A549 (cell line): ENCODE results near the gene PLEKHH3. TPM values are rescaled to one million over a fixed set of nuclear protein-coding genes. Genes with fewer than 3 reads are reported as not detected.

ENCODE experiments used
- ATAC-seq, 2 experiments: fragments of 200-7000 bp in 1 of 2; fragments of >200 bp in 1 of 2; cut with Nextera tagmentation in 1 of 2; cut with Tn5 transposase in 1 of 2; 3 replicates each; pipeline versions ENCODE4 v1.8.0 to v1.9.1; 2018 to 2020; ENCODE audit warnings: mild to moderate bottlenecking in 1 of 2, moderate library complexity in 1 of 2
- CTCF ChIA-PET: fragments of 300-600 bp; sonication (Branson Sonifier 250); formaldehyde crosslinking; extraction: SDS; loops from one replicate; lab custom pipeline; 2021; ENCODE audit warnings: antibody characterized with exemption, inconsistent platforms; lab: Yijun Ruan, JAX
- POLR2A ChIA-PET: fragments of 350-600 bp; formaldehyde crosslinking; extraction: SDS; loops from one replicate; lab custom pipeline; 2021; ENCODE audit warnings: antibody characterized with exemption, inconsistent platforms; lab: Yijun Ruan, JAX
- DNase-seq, 2 experiments: peaks; one replicate each; pipeline versions ENCODE4 v3.0.0 to v3.0.0-alpha.2; 2011 to 2016; ENCODE audit warnings: low read depth in 1 of 2, low spot score in 1 of 2
- FAIRE-seq: peaks from 2 replicates; lab custom pipeline; 2011; peaks lifted over from hg19 to GRCh38; lab: Jason Lieb, UNC
- H3K27ac ChIP-seq, 2 experiments: fragments of >200 bp; sonication (Bioruptor Twin); formaldehyde crosslinking; 3 replicates each; pipeline ENCODE4 v1.5.1; 2016 to 2017
- H3K4me1 ChIP-seq: fragments of >200 bp; sonication (Bioruptor Twin); formaldehyde crosslinking; 3 replicates; pipeline ENCODE4 v1.6.1; 2016
- H3K4me2 ChIP-seq: fragments of >200 bp; sonication (Bioruptor Twin); formaldehyde crosslinking; 3 replicates; pipeline ENCODE4 v1.6.1; 2016
- H3K4me3 ChIP-seq: fragments of >200 bp; sonication (Bioruptor Twin); formaldehyde crosslinking; 3 replicates; pipeline ENCODE4 v1.5.1; 2016
- H3K9me3 ChIP-seq: fragments of >200 bp; sonication (Bioruptor Twin); formaldehyde crosslinking; 3 replicates; pipeline ENCODE4 v1.6.1; 2016
- BHLHE40 ChIP-seq: IDR thresholded peaks from 2 replicates; pipeline ENCODE4 v1.6.1; 2012; ENCODE audit warnings: low read depth, low read length, inconsistent platforms
- CBX8 ChIP-seq: fragments of 200-600 bp; sonication (generic); IDR thresholded peaks from 2 replicates; pipeline ENCODE4 v1.6.1; 2016
- FOSB ChIP-seq: fragments of 250-450 bp; sonication (Bioruptor Pico); IDR thresholded peaks from 2 replicates; pipeline ENCODE4 v1.5.0; 2020; ENCODE audit warnings: mild to moderate bottlenecking, moderate library complexity
- FOXS1 ChIP-seq: fragments of 250-450 bp; sonication (Bioruptor Pico); IDR thresholded peaks from 2 replicates; pipeline ENCODE4 v1.5.0; 2020; ENCODE audit warnings: mild to moderate bottlenecking, moderate library complexity
- HDAC2 ChIP-seq: fragments of 200-600 bp; sonication (generic); IDR thresholded peaks from 2 replicates; pipeline ENCODE4 v1.6.1; 2016
- HOXB13 ChIP-seq: fragments of 250-450 bp; sonication (Bioruptor Pico); IDR thresholded peaks from 2 replicates; pipeline ENCODE4 v1.5.0; 2020; ENCODE audit warnings: low read depth, mild to moderate bottlenecking, moderate library complexity
- HOXB5 ChIP-seq: fragments of 250-450 bp; sonication (Bioruptor Pico); IDR thresholded peaks from 2 replicates; pipeline ENCODE4 v1.5.0; 2020; ENCODE audit warnings: mild to moderate bottlenecking, moderate library complexity
- KDM1A ChIP-seq: fragments of 200-600 bp; sonication (generic); IDR thresholded peaks from 2 replicates; pipeline ENCODE4 v1.6.1; 2016; ENCODE audit warnings: low read depth, mild to moderate bottlenecking
- KDM5A ChIP-seq: fragments of 200-600 bp; sonication (generic); IDR thresholded peaks from 2 replicates; pipeline ENCODE4 v1.6.1; 2016; ENCODE audit warnings: antibody characterized with exemption, mild to moderate bottlenecking
- NR3C1 ChIP-seq: fragments of >200 bp; sonication (Bioruptor Twin); formaldehyde crosslinking; IDR thresholded peaks from 3 replicates; pipeline ENCODE4 v1.6.1; 2017
- POLR2AphosphoS2 ChIP-seq: conservative IDR thresholded peaks from 2 replicates; pipeline ENCODE4 v1.6.1; 2012; ENCODE audit warnings: low read length, improper control_type of control experiment, inconsistent platforms
- RAD21 ChIP-seq, 2 experiments: fragments of >200 bp in 1 of 2; sonication (Bioruptor Twin) in 1 of 2; formaldehyde crosslinking in 1 of 2; IDR thresholded peaks in 1 of 2; conservative IDR thresholded peaks in 1 of 2; 2 replicates in 1 of 2; 3 replicates in 1 of 2; pipeline ENCODE4 v1.6.1; 2012 to 2018; ENCODE audit warnings: inconsistent platforms in 1 of 2
- TP53 ChIP-seq: fragments of 250-450 bp; sonication (Bioruptor Pico); IDR thresholded peaks from 2 replicates; pipeline ENCODE4 v1.5.0; 2021; ENCODE audit warnings: mild to moderate bottlenecking, moderate library complexity
- WGBS: methylation state at CpG from one replicate; pipeline ENCODE4 v1.1.6; 2017; ENCODE audit errors: missing lambda C conversion rate; 5-methylcytosine and 5-hydroxymethylcytosine counted together
- polyA plus RNA-seq, 4 experiments: library from polyadenylated mRNA; depleted of rRNA in 3 of 4; stranded (reverse); fragments of >200 nt; fragmentation: RNase III in 1 of 4; extraction: RNeasy Plus Mini Kit Qiagen cat#74134 plus additional on column Dnase treatment in 1 of 4; gene quantifications; 2 replicates in 3 of 4; 3 replicates in 1 of 4; pipeline ENCODE4 v1.2.3, GENCODE V29; 2011 to 2017
- TF ChIP-seq, protein P1 (sequence below): fragments of >200 bp; sonication (Bioruptor Twin); formaldehyde crosslinking; IDR thresholded peaks from 3 replicates; pipeline ENCODE4 v1.6.1; 2016
- TF ChIP-seq, protein P2 (sequence below): fragments of 150-350 bp; IDR thresholded peaks from 2 replicates; pipeline ENCODE4 v1.6.1; 2014; ENCODE audit warnings: low read depth, mild to moderate bottlenecking, low read length
- TF ChIP-seq, protein P3 (sequence below): fragments of >200 bp; sonication (Bioruptor Twin); formaldehyde crosslinking; IDR thresholded peaks from 2 replicates; pipeline ENCODE4 v1.6.1; 2016
- TF ChIP-seq, protein P4 (sequence below): fragments of >200 bp; sonication (Bioruptor Twin); formaldehyde crosslinking; IDR thresholded peaks from 3 replicates; pipeline ENCODE4 v1.5.1; 2016
- TF ChIP-seq, protein P5 (sequence below): IDR thresholded peaks from 2 replicates; pipeline ENCODE4 v1.6.1; 2012; ENCODE audit warnings: low read depth, borderline replicate concordance
- TF ChIP-seq, protein P6 (sequence below): fragments of 250-450 bp; sonication (Bioruptor Pico); IDR thresholded peaks from 2 replicates; pipeline ENCODE4 v1.5.0; 2021; ENCODE audit warnings: mild to moderate bottlenecking, moderate library complexity, borderline replicate concordance
- TF ChIP-seq, protein P7 (sequence below): fragments of 250-450 bp; sonication (Bioruptor Pico); IDR thresholded peaks from 2 replicates; pipeline ENCODE4 v1.5.0; 2020; ENCODE audit warnings: low read depth, mild to moderate bottlenecking, moderate library complexity

Gene PLEKHH3
- polyA plus RNA-seq, 2 of the 4 experiments (the other 2 are of a cell fraction) = 5.5 to 14.0 TPM

DNA sequence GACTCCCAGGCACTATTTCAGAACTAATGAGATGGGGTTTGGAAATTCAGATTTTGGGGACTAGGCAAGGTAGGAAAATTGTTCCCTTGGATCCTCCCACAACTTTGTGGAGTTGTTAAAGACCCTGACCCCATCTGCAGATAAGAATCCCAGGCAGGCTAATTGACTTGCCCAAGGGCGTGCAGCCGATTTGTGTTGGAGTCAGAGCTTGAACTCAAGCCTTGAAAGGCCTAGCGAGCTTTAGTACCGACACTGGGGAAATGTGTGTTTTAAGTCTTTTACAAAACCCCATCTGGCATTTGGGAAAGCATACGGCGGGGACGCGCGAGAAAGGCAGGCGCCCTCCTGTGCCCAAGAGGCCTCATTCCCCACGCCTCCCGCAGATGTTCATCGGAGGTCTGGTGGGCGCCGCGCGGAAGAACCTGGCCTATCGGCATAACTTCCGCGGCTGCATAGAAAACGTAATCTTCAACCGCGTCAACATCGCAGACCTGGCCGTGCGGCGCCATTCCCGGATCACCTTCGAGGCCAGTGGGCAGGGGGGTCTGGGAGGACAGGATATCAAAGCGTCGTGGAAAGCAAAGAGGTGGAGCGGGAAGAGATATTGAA, 9.8 kb upstream of the PLEKHH3 start (continued):
- TF ChIP-seq, protein P1, sequence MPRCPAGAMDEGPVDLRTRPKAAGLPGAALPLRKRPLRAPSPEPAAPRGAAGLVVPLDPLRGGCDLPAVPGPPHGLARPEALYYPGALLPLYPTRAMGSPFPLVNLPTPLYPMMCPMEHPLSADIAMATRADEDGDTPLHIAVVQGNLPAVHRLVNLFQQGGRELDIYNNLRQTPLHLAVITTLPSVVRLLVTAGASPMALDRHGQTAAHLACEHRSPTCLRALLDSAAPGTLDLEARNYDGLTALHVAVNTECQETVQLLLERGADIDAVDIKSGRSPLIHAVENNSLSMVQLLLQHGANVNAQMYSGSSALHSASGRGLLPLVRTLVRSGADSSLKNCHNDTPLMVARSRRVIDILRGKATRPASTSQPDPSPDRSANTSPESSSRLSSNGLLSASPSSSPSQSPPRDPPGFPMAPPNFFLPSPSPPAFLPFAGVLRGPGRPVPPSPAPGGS = no peak

DNA sequence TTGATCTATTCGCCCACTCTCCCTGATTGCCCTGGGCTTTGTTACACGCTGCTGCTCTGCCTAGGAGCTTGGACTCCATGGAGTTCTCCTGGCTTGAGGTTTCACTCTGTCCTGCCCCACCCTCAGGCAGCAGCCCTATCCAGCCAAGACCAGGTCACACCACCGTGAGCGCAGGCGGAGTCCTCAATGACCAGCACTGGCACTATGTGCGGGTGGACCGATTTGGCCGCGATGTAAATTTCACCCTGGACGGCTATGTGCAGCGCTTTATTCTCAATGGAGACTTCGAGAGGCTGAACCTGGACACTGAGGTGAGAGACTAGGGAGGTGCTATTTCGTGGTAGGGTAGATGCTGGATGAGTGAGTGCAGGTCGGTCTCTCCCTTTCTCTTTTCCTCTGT, 9.0 kb upstream of the PLEKHH3 start:
- ATAC-seq = no peak
- Histone ChIP-seq H3K9me3 (no peaks in the 10 kb centered on the region), H3K4me2 (no peak overlapping the region), H3K4me1 (peaks cover 9% of the 10 kb centered on the region; the same call in 2 of the 3 replicates), H3K27ac (no peak overlapping the region), H3K4me3 (no peak overlapping the region)
- CTCF ChIA-PET = interaction anchor here (1.2 to 4.4 kb wide), 4 partner anchors 9 to 107 kb away, joined by 3 to 44 read pairs (median 4); partner anchors contain the start of gene PSMC3IP
- WGBS = 91% methylated on average over 14 of the region's 14 CpGs
- DNase-seq = no peak
- no peak for TF ChIP-seq HOXB5 (CRISPR knock-in tag)
- TF ChIP-seq NR3C1 = no peak
- TF ChIP-seq, protein P2, sequence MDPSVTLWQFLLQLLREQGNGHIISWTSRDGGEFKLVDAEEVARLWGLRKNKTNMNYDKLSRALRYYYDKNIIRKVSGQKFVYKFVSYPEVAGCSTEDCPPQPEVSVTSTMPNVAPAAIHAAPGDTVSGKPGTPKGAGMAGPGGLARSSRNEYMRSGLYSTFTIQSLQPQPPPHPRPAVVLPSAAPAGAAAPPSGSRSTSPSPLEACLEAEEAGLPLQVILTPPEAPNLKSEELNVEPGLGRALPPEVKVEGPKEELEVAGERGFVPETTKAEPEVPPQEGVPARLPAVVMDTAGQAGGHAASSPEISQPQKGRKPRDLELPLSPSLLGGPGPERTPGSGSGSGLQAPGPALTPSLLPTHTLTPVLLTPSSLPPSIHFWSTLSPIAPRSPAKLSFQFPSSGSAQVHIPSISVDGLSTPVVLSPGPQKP = no peak
- TF ChIP-seq POLR2AphosphoS2 = no peak
- TF ChIP-seq HDAC2 = no peak
- no peak for TF ChIP-seq RAD21 (conservative IDR thresholded peaks at IDR 0.05 in 1 of 2, IDR thresholded peaks at IDR 0.05 in 1 of 2)
- no peak for TF ChIP-seq TP53 (CRISPR knock-in tag)
- TF ChIP-seq, protein P3, sequence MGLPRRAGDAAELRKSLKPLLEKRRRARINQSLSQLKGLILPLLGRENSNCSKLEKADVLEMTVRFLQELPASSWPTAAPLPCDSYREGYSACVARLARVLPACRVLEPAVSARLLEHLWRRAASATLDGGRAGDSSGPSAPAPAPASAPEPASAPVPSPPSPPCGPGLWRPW = no peak
- TF ChIP-seq, protein P4, sequence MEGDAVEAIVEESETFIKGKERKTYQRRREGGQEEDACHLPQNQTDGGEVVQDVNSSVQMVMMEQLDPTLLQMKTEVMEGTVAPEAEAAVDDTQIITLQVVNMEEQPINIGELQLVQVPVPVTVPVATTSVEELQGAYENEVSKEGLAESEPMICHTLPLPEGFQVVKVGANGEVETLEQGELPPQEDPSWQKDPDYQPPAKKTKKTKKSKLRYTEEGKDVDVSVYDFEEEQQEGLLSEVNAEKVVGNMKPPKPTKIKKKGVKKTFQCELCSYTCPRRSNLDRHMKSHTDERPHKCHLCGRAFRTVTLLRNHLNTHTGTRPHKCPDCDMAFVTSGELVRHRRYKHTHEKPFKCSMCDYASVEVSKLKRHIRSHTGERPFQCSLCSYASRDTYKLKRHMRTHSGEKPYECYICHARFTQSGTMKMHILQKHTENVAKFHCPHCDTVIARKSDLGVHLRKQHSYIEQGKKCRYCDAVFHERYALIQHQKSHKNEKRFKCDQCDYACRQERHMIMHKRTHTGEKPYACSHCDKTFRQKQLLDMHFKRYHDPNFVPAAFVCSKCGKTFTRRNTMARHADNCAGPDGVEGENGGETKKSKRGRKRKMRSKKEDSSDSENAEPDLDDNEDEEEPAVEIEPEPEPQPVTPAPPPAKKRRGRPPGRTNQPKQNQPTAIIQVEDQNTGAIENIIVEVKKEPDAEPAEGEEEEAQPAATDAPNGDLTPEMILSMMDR = no peak
- TF ChIP-seq KDM5A = no peak
- no peak for TF ChIP-seq FOSB (CRISPR knock-in tag)
- no peak for TF ChIP-seq HOXB13 (CRISPR knock-in tag)
- TF ChIP-seq, protein P5, sequence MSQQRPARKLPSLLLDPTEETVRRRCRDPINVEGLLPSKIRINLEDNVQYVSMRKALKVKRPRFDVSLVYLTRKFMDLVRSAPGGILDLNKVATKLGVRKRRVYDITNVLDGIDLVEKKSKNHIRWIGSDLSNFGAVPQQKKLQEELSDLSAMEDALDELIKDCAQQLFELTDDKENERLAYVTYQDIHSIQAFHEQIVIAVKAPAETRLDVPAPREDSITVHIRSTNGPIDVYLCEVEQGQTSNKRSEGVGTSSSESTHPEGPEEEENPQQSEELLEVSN = no peak
- TF ChIP-seq KDM1A = no peak
- TF ChIP-seq, protein P6, sequence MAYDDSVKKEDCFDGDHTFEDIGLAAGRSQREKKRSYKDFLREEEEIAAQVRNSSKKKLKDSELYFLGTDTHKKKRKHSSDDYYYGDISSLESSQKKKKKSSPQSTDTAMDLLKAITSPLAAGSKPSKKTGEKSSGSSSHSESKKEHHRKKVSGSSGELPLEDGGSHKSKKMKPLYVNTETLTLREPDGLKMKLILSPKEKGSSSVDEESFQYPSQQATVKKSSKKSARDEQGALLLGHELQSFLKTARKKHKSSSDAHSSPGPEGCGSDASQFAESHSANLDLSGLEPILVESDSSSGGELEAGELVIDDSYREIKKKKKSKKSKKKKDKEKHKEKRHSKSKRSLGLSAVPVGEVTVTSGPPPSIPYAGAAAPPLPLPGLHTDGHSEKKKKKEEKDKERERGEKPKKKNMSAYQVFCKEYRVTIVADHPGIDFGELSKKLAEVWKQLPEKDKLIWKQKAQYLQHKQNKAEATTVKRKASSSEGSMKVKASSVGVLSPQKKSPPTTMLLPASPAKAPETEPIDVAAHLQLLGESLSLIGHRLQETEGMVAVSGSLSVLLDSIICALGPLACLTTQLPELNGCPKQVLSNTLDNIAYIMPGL (CRISPR knock-in tag) = no peak
- TF ChIP-seq BHLHE40 = no peak
- no peak for TF ChIP-seq CBX8
- TF ChIP-seq, protein P7, sequence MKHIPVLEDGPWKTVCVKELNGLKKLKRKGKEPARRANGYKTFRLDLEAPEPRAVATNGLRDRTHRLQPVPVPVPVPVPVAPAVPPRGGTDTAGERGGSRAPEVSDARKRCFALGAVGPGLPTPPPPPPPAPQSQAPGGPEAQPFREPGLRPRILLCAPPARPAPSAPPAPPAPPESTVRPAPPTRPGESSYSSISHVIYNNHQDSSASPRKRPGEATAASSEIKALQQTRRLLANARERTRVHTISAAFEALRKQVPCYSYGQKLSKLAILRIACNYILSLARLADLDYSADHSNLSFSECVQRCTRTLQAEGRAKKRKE = no peak
- no peak for TF ChIP-seq FOXS1 (CRISPR knock-in tag)
- no peak for FAIRE-seq
- POLR2A ChIA-PET = no interaction called here
